AG09319 (cell line): ENCODE measurements around the gene SYT17.

Experiments
- DNase-seq: peaks from one replicate; pipeline ENCODE4 v3.0.0-alpha.2; 2010; ENCODE audit warnings: low read depth; ENCODE audit errors: extremely low read depth
- CTCF ChIP-seq: IDR thresholded peaks from 2 replicates; pipeline ENCODE4 v1.5.1; 2011; ENCODE audit warnings: low read depth, mild to moderate bottlenecking, inconsistent platforms, low read length, moderate library complexity

SYT17 gene

GRCh38 chr16:19203374-19203966 lies 35.4 kb downstream of the SYT17 start:
- no peak for DNase-seq
- no peak for TF ChIP-seq CTCF

- TF ChIP-seq CTCF, result no peak
- DNase-seq, result no peak
These were observed 42.4 kb downstream of the SYT17 start for GRCh38 chr16:19210280-19210924.

- TF ChIP-seq CTCF, result no peak
- no peak for DNase-seq
These were observed 42.9 kb downstream of the SYT17 start for GRCh38 chr16:19210968-19211367.

GRCh38 chr16:19212059-19212458 lies 44.0 kb downstream of the SYT17 start:
- DNase-seq, result no peak
- TF ChIP-seq CTCF, result no peak

GRCh38 chr16:19213885-19214284 lies 45.8 kb downstream of the SYT17 start:
- no peak for DNase-seq
- TF ChIP-seq CTCF, result no peak

- no peak for TF ChIP-seq CTCF
- DNase-seq, result no peak
These were observed 47.7 kb downstream of the SYT17 start for GRCh38 chr16:19215705-19216104.

- no peak for DNase-seq
- TF ChIP-seq CTCF, result no peak
These were observed 50.5 kb downstream of the SYT17 start for GRCh38 chr16:19218581-19218980.
